Glomerular endothelial cell (primary cell): ENCODE results near the gene UHMK1. TPM values are rescaled to one million over a fixed set of nuclear protein-coding genes. Genes with fewer than 3 reads are reported as not detected.
"Not testable (repeated sequence)": the region's sequence is repeated elsewhere in the genome, so short reads cannot be mapped to it uniquely, and the experiment has no call there.

Experiments
- DNase-seq: peaks from one replicate; pipeline ENCODE4 v3.0.0-alpha.2; 2011; ENCODE audit warnings: low read depth, low spot score; ENCODE audit errors: extremely low read depth
- total RNA-seq: library from RNA; depleted of rRNA; stranded (reverse); fragments of >200 nt; gene quantifications from 2 replicates; pipeline ENCODE4 v1.2.3, GENCODE V29; 2015

The UHMK1 gene
- total RNA-seq: 43.1 and 47.0 TPM in 2 replicates

GRCh38 chr1:162497723-162498495 is at the start of gene UHMK1:
Gene UHMK1, plus strand, starts transcription at chr1:162497818. Its CDS starts 183 bp downstream, at chr1:162498001.
- DNase-seq: peak; percentile 44

GRCh38 chr1:162454361-162454760 is 43.3 kb upstream of the UHMK1 start:
- not testable (repeated sequence) for DNase-seq

- DNase-seq: no peak
These were observed 41.3 kb upstream of the UHMK1 start for GRCh38 chr1:162456323-162456722.

- no peak for DNase-seq
These were observed 39.4 kb upstream of the UHMK1 start for GRCh38 chr1:162458236-162458635.

- not testable (repeated sequence) for DNase-seq
These were observed 35.2 kb upstream of the UHMK1 start for GRCh38 chr1:162462425-162462824.

- no peak for DNase-seq
These were observed 34.6 kb upstream of the UHMK1 start for GRCh38 chr1:162463021-162463420.

GRCh38 chr1:162466797-162467196 is 30.8 kb upstream of the UHMK1 start:
- no peak for DNase-seq

- no peak for DNase-seq
These were observed 27.4 kb upstream of the UHMK1 start for GRCh38 chr1:162470216-162470615.

- DNase-seq: no peak
These were observed 26.2 kb upstream of the UHMK1 start for GRCh38 chr1:162471290-162471853.

GRCh38 chr1:162475089-162475488 is 22.5 kb upstream of the UHMK1 start:
- no peak for DNase-seq

- DNase-seq: no peak
These were observed 22.0 kb upstream of the UHMK1 start for GRCh38 chr1:162475539-162476185.

GRCh38 chr1:162476620-162477019 is 21.0 kb upstream of the UHMK1 start:
- no peak for DNase-seq

- DNase-seq: no peak
These were observed 12.4 kb upstream of the UHMK1 start for GRCh38 chr1:162485236-162485635.

GRCh38 chr1:162487241-162487640 is 10.4 kb upstream of the UHMK1 start:
- no peak for DNase-seq

- no peak for DNase-seq
These were observed 9.4 kb upstream of the UHMK1 start for GRCh38 chr1:162488219-162488618.

GRCh38 chr1:162495531-162496233 is 1.9 kb upstream of the UHMK1 start:
- not testable (repeated sequence) for DNase-seq

- no peak for DNase-seq
These were observed 405 bp upstream of the UHMK1 start for GRCh38 chr1:162497104-162497722.

GRCh38 chr1:162498496-162498810 is 835 bp downstream of the UHMK1 start:
- no peak for DNase-seq

GRCh38 chr1:162500805-162501204 is 3.2 kb downstream of the UHMK1 start:
- no peak for DNase-seq

GRCh38 chr1:162502077-162502476 is 4.5 kb downstream of the UHMK1 start:
- DNase-seq: no peak

GRCh38 chr1:162502928-162503327 is 5.3 kb downstream of the UHMK1 start:
- DNase-seq: no peak
